ENCODE data around the gene AFG3L2. TPM values are rescaled to one million over a fixed set of nuclear protein-coding genes. Genes with fewer than 3 reads are reported as not detected.
A peak's percentile ranks its signal among the peaks of the same experiment; 100 is the strongest.

The AFG3L2 gene
- total RNA-seq, 2 donors from 2014 or later: 47.1 to 49.5 TPM

- no peaks in the 10 kb centered on the region for H3K9me3 Mint-ChIP-seq
- DNase-seq: no peak
- 14 to 18% methylated on average over 14 to 32 of the region's 32 CpGs for WGBS, 2 experiments (ENCODE audit: insufficient coverage in 1 of 2, insufficient read length in 1 of 2)
Measured at GRCh38 chr18:12408247-12408869, 31.3 kb upstream of the AFG3L2 start.

GRCh38 chr18:12406371-12407111 lies 29.5 kb upstream of the AFG3L2 start:
- 78 to 82% methylated on average over 16 to 19 of the region's 19 CpGs for WGBS, 2 experiments (ENCODE audit: insufficient coverage in 1 of 2, insufficient read length in 1 of 2)
- H3K36me3 Mint-ChIP-seq (ENCODE audit: low read depth): peaks cover 2% of the 10 kb centered on the region
- no peaks in the 10 kb centered on the region for H3K4me1 ChIP-seq (ENCODE audit: control insufficient read depth, insufficient read depth, low read length)
- no peak for DNase-seq
- H3K4me3 Mint-ChIP-seq: no peak overlapping the region
- H3K27ac ChIP-seq (ENCODE audit: low read depth, low read length): no peak overlapping the region
- H3K27me3 ChIP-seq (ENCODE audit: control insufficient read depth, insufficient read depth, low read length, poor library complexity, severe bottlenecking): peaks cover 40% of the 10 kb centered on the region
- no peak for TF ChIP-seq CTCF (conservative IDR thresholded peaks at IDR 0.05)
- no peaks in the 10 kb centered on the region for H3K36me3 ChIP-seq (ENCODE audit: control insufficient read depth, insufficient read depth, low read length)
- H3K9ac ChIP-seq (ENCODE audit: extremely low read depth, low read length, poor library complexity, severe bottlenecking): no peak overlapping the region
- H3K27ac Mint-ChIP-seq: no peak overlapping the region
- H3K4me3 ChIP-seq (ENCODE audit: low read length): no peak overlapping the region
- H3K9me3 Mint-ChIP-seq: no peaks in the 10 kb centered on the region
- peaks cover 8% of the 10 kb centered on the region for H3K4me1 Mint-ChIP-seq
- no peaks in the 10 kb centered on the region for H3K9me3 ChIP-seq (ENCODE audit: control insufficient read depth, low read length)
- H3K27me3 Mint-ChIP-seq (ENCODE audit: insufficient read depth): peaks cover 57% of the 10 kb centered on the region

More at GRCh38 chr18:12408247-12408869, 31.3 kb upstream of the AFG3L2 start:
- Histone ChIP-seq H3K36me3 (ENCODE audit: control insufficient read depth, insufficient read depth, low read length) (no peaks in the 10 kb centered on the region), H3K4me1 (ENCODE audit: control insufficient read depth, insufficient read depth, low read length) (no peaks in the 10 kb centered on the region), H3K4me3 (ENCODE audit: low read length) (peak overlapping the region; percentile 86), H3K9me3 (ENCODE audit: control insufficient read depth, low read length) (no peaks in the 10 kb centered on the region), H3K27ac (ENCODE audit: low read depth, low read length) (no peak overlapping the region), H3K9ac (ENCODE audit: extremely low read depth, low read length, poor library complexity, severe bottlenecking) (no peak overlapping the region), H3K27me3 (ENCODE audit: control insufficient read depth, insufficient read depth, low read length, poor library complexity, severe bottlenecking) (peaks cover 40% of the 10 kb centered on the region)
- Mint-ChIP-seq H3K4me1 (peaks cover 8% of the 10 kb centered on the region), H3K36me3 (ENCODE audit: low read depth) (peaks cover 2% of the 10 kb centered on the region), H3K27ac (peak overlapping the region; percentile 78), H3K27me3 (ENCODE audit: insufficient read depth) (peaks cover 46% of the 10 kb centered on the region), H3K4me3 (peak overlapping the region; percentile 69)
- TF ChIP-seq CTCF (conservative IDR thresholded peaks at IDR 0.05): no peak

- H3K36me3 Mint-ChIP-seq (ENCODE audit: low read depth): no peaks in the 10 kb centered on the region
- DNase-seq: no peak
- no peak overlapping the region for H3K9ac ChIP-seq (ENCODE audit: extremely low read depth, low read length, poor library complexity, severe bottlenecking)
- no peaks in the 10 kb centered on the region for H3K9me3 Mint-ChIP-seq
- no peaks in the 10 kb centered on the region for H3K4me1 ChIP-seq (ENCODE audit: control insufficient read depth, insufficient read depth, low read length)
- H3K4me1 Mint-ChIP-seq: peaks cover 8% of the 10 kb centered on the region
- 90 to 93% methylated on average over 3 of the region's 3 CpGs for WGBS, 2 experiments (ENCODE audit: insufficient coverage in 1 of 2, insufficient read length in 1 of 2)
- H3K36me3 ChIP-seq (ENCODE audit: control insufficient read depth, insufficient read depth, low read length): no peaks in the 10 kb centered on the region
- H3K27ac Mint-ChIP-seq: no peak overlapping the region
- H3K4me3 ChIP-seq (ENCODE audit: low read length): no peak overlapping the region
- H3K27me3 Mint-ChIP-seq (ENCODE audit: insufficient read depth): peaks cover 57% of the 10 kb centered on the region
- no peak overlapping the region for H3K4me3 Mint-ChIP-seq
- no peaks in the 10 kb centered on the region for H3K9me3 ChIP-seq (ENCODE audit: control insufficient read depth, low read length)
- TF ChIP-seq CTCF (conservative IDR thresholded peaks at IDR 0.05): no peak
- H3K27me3 ChIP-seq (ENCODE audit: control insufficient read depth, insufficient read depth, low read length, poor library complexity, severe bottlenecking): peaks cover 40% of the 10 kb centered on the region
- H3K27ac ChIP-seq (ENCODE audit: low read depth, low read length): no peak overlapping the region
Measured at GRCh38 chr18:12405066-12405465, 28.0 kb upstream of the AFG3L2 start.
